ENCODE measurements around the gene MEGF6.

MEGF6 gene

DNA sequence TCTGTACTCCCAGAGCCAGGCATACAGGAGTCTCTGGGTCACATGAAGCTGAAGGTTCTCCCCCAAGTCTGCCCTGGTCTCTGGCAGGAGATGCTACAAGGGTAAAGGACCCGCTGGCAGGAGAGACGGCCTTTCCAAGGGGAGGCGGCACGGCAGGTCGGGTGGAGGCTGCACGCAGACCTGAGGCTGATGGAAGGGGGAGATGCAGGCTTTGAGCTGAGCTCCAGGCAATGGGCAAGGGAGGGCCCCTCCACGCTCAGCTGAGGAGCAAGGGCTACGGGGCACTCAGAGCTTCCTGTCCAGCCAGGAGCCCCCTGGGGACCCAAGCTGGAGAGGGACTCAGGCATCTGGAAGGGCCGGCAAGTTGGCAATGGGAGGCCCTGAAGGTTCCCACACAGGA is 50.3 kb downstream of the MEGF6 start:
- Mint-ChIP-seq H3K4me3 (no peak overlapping the region), H3K36me3 (ENCODE audit: low read depth) (no peaks in the 10 kb centered on the region), H3K27ac (no peak overlapping the region), H3K27me3 (no peaks in the 10 kb centered on the region), H3K9me3 (peaks cover 2% of the 10 kb centered on the region), H3K4me1 (ENCODE audit: low read depth) (no peaks in the 10 kb centered on the region)
- no peak for DNase-seq

DNA sequence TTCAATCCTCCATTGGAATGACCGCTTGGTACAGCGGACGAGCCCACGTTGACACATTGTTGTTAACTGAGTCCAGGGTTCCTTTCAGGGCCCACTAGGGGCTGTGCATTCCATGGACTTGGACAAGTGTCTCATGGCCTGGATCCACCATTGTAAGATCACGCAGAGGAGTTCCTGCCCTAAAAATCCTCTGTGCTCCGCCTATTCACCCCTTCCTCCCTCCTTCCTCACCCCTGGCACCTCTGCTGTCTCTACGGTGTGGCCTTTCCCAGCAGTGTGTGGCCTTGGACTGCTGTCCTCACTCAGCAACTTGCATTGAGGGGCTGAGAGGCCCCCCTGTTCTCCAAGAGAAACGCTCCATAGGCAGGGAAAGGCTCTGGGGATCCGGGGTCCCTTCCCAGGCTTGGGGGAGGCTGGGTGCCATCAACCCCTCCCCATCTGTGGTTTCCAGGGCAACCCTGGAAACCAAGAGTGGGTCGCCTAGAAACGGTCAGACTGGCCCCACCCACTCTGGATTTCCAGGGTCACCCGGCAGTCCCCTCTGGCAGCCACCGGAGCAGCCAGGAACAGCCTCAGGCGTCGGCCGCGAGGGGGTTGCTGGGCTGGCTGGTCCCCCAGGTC is 50.9 kb downstream of the MEGF6 start:
- Mint-ChIP-seq H3K27ac (no peak overlapping the region), H3K9me3 (peaks cover 2% of the 10 kb centered on the region), H3K27me3 (no peaks in the 10 kb centered on the region), H3K4me3 (no peak overlapping the region), H3K4me1 (ENCODE audit: low read depth) (no peaks in the 10 kb centered on the region), H3K36me3 (ENCODE audit: low read depth) (no peaks in the 10 kb centered on the region)
- DNase-seq, result no peak

DNA sequence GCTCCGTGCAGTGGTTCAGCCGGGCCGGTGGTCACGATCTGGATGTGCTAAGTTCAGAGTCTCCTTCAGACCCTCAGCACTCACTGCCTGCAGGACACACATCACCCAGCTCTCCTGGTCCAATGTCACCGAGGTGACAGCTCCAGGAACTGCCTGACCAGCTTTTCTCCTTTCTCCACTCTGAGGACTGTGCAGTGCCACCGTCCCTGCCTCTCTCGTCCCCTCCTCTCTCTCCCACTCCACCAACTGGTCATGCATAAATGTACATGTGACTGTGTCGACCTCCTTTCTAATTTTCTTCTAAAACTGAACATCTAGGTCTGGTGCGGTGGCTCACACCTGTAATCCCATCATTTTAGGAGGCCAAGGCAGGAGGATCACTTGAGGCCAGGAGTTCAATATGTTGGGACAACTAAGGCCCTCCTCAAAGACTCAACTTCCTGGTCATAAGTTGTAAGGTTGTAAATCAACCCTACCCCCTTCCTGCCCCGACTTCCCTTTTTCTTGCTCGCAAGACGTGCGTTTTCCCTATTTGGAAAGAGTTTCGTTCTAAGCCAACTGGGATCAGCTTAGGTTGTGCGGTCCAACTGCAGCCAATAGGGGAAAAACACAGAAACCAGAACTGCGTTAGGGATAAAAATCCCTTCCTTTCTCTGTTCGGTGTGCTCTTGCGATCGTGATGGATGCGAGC is 53.1 kb downstream of the MEGF6 start:
- Mint-ChIP-seq H3K4me1 (ENCODE audit: low read depth) (no peaks in the 10 kb centered on the region), H3K36me3 (ENCODE audit: low read depth) (no peaks in the 10 kb centered on the region), H3K27me3 (no peaks in the 10 kb centered on the region), H3K9me3 (peaks cover 2% of the 10 kb centered on the region), H3K4me3 (no peak overlapping the region), H3K27ac (no peak overlapping the region)
- no peak for DNase-seq

DNA sequence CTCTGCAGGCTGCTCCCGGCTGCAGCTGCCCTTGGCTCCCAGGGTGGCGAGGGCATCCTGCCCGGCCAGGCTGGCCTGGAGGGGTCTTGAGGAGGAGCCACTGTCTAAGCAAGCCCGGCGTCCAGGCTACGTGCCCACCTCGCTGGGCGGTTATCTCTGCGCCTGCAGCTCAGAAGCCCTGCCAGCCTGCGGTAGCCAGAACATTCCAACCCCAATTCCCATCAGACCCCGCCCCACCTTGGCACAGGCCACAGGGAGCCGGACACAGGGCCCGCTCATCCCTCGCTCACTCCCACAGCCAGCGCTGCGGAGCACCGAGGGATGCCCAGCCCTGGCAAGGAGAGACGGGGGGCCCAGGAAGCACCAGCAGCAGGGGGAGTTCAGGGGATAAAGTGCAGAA is 53.9 kb downstream of the MEGF6 start:
- Mint-ChIP-seq H3K9me3 (peaks cover 2% of the 10 kb centered on the region), H3K36me3 (ENCODE audit: low read depth) (no peaks in the 10 kb centered on the region), H3K4me3 (no peak overlapping the region), H3K27ac (no peak overlapping the region), H3K27me3 (no peaks in the 10 kb centered on the region), H3K4me1 (ENCODE audit: low read depth) (no peaks in the 10 kb centered on the region)
- DNase-seq, result no peak

DNA sequence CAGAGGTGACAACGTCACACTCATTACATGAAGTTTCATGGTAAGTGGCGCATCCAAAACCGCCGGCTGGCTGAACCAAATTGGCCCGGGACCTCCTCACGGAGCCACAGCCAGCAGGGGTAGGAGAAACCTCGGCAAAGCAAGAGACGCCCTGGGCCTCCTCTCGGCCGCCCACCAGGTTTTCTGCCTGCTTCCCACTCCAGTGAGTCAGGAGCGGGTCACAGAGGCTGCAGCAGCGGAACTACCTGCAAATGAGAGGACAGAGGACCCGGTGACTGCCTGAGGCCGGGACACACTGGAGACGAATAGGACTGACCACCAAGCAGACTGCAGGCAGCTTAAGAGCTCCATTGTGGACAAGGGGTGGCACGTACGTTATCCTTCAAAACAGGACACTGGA is 55.0 kb downstream of the MEGF6 start:
- peaks cover 2% of the 10 kb centered on the region for H3K9me3 Mint-ChIP-seq
- no peak overlapping the region for H3K4me3 Mint-ChIP-seq
- no peak overlapping the region for H3K27ac Mint-ChIP-seq

DNA sequence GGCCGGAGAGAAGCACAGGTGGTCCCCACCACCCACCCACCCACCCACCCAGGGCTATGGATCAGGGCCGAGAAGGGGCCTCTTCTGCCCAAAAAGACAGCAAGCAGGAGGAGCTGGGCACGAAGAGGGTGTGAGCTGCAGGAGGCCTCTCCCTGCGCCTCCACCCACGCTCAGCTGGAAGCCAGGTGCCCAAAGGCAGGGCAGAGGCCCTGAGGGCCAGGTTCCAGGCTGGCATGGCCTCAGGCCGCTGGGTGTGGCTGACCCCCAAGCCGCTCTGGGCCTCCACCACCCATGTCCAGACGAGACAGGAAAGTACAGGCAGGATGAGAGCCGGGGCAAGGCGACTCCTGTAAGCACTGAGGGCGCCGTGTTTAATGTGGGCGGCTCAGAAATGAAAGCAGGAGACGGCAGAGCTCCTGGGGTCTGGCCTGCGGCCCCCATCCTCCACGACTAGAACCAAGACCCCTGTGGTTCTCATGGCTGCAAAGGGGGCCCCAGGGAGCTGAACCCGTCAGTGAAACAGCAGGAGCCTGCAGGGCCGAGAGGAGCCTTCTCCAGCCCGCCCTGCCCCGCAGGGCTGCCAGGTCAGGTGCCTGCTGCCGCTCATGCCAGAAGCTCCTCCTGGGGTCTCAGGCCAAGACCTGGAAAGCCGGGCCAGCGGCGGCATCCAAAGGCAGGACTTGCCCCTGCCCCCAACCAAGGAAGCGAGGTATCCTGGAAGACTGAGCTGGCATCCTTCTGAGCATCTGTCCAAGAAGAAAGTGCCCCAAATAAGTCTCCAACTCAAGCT is 56.0 kb downstream of the MEGF6 start:
- no peak for DNase-seq
- Mint-ChIP-seq H3K4me1 (ENCODE audit: low read depth) (no peaks in the 10 kb centered on the region), H3K4me3 (no peak overlapping the region), H3K27ac (no peak overlapping the region), H3K36me3 (ENCODE audit: low read depth) (no peaks in the 10 kb centered on the region), H3K27me3 (no peaks in the 10 kb centered on the region), H3K9me3 (peaks cover 2% of the 10 kb centered on the region)

More for the DNA sequence above, 55.0 kb downstream of the MEGF6 start:
- Mint-ChIP-seq H3K36me3 (ENCODE audit: low read depth) (no peaks in the 10 kb centered on the region), H3K27me3 (no peaks in the 10 kb centered on the region), H3K4me1 (ENCODE audit: low read depth) (no peaks in the 10 kb centered on the region)
- no peak for DNase-seq

DNA sequence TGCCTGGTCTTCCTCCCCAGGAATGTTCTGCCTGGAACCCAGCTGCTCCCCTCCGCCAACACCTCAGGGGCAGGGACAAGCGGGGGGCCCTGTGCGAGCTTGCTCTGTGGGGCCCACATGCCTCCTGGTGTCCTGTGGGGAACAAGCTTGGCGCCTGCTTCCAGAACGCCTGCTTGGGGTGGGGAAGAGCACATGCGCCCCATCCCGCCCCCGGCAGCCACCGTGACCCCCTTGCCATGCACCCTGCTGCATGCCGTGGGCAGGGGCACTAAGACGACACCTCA is 57.4 kb downstream of the MEGF6 start:
- H3K4me1 Mint-ChIP-seq (ENCODE audit: low read depth), result no peaks in the 10 kb centered on the region
- no peaks in the 10 kb centered on the region for H3K27me3 Mint-ChIP-seq
- H3K27ac Mint-ChIP-seq, result no peak overlapping the region
- H3K4me3 Mint-ChIP-seq, result no peak overlapping the region
- H3K36me3 Mint-ChIP-seq (ENCODE audit: low read depth), result no peaks in the 10 kb centered on the region
- DNase-seq, result no peak
- H3K9me3 Mint-ChIP-seq, result peaks cover 2% of the 10 kb centered on the region

DNA sequence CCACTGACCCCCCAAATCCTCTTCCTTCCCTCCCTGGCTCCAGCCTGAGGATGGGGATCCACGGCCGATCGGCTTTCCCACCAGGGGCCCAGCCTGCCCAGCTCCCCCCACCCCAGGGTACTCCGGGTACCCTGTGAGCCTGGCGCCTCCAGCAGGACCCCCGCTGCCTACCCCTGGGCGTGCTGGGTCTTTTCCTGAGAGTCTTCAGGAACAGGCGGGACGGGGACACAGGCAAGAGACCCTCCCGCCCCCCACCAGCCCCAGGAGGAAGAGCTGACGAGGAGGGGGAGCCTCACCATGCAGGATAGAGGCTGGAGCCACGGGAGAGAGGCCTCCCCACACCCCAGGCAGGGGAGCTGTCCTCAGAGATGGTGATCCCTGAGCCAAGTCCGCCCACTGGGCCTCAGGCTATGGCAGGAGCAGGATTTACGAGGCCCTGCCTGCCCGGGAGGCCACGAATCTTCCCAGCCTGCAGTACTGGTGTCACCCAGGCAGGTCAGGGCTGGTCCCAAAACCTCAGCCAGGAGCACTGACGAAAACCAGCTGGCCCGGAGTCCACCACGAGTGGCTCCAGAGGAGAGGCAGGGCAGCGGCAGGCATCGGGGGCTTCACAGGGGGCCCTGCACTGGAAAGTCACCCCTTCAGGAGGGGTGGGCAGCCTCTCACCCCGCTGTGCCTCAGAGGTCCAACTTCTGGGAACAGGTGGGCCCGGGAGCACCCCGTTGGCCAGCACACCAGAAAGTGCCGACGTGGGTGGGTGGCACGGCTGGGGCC is 58.0 kb downstream of the MEGF6 start:
- H3K4me3 Mint-ChIP-seq, result no peak overlapping the region
- no peak overlapping the region for H3K27ac Mint-ChIP-seq
- no peaks in the 10 kb centered on the region for H3K4me1 Mint-ChIP-seq (ENCODE audit: low read depth)
- no peak for DNase-seq
- H3K9me3 Mint-ChIP-seq, result peaks cover 2% of the 10 kb centered on the region
- H3K36me3 Mint-ChIP-seq (ENCODE audit: low read depth), result no peaks in the 10 kb centered on the region
- no peaks in the 10 kb centered on the region for H3K27me3 Mint-ChIP-seq

DNA sequence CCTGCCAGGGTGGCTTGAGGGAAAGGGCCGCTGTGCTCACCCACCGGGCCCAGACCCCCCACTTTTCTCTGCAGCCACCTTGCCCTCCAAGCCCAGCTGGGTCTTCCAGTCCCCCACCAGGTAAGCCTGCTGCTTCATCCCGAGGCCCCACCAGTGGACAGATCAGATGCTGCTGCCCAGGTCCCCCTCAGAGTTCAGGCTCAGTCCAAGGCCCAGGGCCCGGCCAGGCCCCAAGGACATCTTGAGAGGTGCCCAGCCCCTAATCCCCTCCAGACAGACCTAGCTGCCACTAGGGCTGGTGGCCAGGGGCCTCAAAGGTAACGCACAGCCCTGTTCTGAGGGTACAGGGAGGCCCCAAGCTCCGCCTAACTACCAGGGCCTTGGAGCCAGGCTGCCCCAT is 58.6 kb downstream of the MEGF6 start:
- H3K27ac Mint-ChIP-seq, result no peak overlapping the region
- H3K27me3 Mint-ChIP-seq, result no peaks in the 10 kb centered on the region
- H3K4me3 Mint-ChIP-seq, result no peak overlapping the region
- no peaks in the 10 kb centered on the region for H3K9me3 Mint-ChIP-seq
- DNase-seq, result no peak
- no peaks in the 10 kb centered on the region for H3K4me1 Mint-ChIP-seq (ENCODE audit: low read depth)
- H3K36me3 Mint-ChIP-seq (ENCODE audit: low read depth), result no peaks in the 10 kb centered on the region

DNA sequence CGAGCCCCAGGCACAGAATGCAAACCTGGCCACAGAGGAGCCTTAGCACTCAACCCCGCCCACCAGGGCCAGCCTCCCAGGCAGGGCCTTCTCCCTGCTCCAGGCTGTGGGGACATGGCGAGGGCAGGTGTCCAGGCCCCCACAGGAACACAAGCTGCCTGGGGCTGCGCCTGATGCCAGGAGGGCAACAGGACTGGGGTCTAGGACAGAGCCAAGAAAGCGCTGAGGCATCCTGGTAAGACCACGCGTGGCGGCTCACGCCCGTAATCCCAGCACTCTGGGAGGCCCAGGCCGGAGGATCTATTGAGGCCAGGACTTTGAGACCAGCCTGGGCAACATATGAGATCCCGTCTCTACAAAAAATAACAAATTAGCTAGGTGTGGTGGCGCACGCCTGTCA is 59.1 kb downstream of the MEGF6 start:
- no peaks in the 10 kb centered on the region for H3K36me3 Mint-ChIP-seq (ENCODE audit: low read depth)
- no peaks in the 10 kb centered on the region for H3K4me1 Mint-ChIP-seq (ENCODE audit: low read depth)
- no peak for DNase-seq
- H3K27me3 Mint-ChIP-seq, result no peaks in the 10 kb centered on the region
- no peak overlapping the region for H3K4me3 Mint-ChIP-seq
- H3K27ac Mint-ChIP-seq, result no peak overlapping the region
- H3K9me3 Mint-ChIP-seq, result no peaks in the 10 kb centered on the region

DNA sequence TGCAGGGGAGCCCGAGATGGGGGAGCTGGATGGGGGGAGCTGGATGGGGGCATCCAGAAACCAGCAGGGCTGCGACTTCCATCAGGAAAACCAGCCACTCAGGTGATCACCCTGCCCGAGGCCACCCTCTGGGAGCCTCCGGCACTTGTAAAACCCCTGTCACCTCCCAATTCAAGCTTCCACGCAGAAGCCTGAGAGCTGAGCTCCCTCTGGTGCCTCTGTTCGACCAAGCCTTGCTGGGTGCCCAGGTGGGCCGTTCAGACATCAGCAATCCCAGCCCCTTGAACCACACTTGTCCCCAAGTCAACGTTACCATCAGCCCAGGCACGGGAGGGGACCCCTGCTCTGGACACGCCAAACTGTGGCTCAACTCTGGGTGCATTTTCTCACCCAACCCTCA is 59.6 kb downstream of the MEGF6 start:
- no peaks in the 10 kb centered on the region for H3K4me1 Mint-ChIP-seq (ENCODE audit: low read depth)
- DNase-seq, result no peak
- H3K27me3 Mint-ChIP-seq, result no peaks in the 10 kb centered on the region
- H3K27ac Mint-ChIP-seq, result no peak overlapping the region
- no peak overlapping the region for H3K4me3 Mint-ChIP-seq
- H3K9me3 Mint-ChIP-seq, result no peaks in the 10 kb centered on the region
- no peaks in the 10 kb centered on the region for H3K36me3 Mint-ChIP-seq (ENCODE audit: low read depth)

DNA sequence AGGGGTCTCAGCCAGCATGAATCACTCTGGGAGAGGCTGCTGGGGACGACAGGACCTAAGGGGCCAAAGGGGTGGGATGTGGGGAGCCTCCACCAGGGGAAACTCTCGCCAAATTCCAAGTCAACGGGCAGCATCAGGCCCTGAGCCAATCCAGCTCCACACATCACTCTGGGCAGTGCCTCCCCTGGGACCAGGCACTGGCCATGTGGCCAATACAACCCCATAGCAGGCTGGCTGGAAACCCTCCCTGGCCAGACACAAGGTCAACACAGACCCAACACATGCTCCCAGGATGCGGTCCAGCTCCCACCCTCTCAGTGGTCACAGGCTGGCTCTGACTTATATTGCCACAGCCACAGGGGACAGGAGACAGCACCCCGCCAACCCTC is 60.0 kb downstream of the MEGF6 start:
- Mint-ChIP-seq H3K27me3 (no peaks in the 10 kb centered on the region), H3K27ac (no peak overlapping the region), H3K9me3 (no peaks in the 10 kb centered on the region), H3K4me3 (no peak overlapping the region), H3K4me1 (ENCODE audit: low read depth) (no peaks in the 10 kb centered on the region), H3K36me3 (ENCODE audit: low read depth) (no peaks in the 10 kb centered on the region)
- no peak for DNase-seq

DNA sequence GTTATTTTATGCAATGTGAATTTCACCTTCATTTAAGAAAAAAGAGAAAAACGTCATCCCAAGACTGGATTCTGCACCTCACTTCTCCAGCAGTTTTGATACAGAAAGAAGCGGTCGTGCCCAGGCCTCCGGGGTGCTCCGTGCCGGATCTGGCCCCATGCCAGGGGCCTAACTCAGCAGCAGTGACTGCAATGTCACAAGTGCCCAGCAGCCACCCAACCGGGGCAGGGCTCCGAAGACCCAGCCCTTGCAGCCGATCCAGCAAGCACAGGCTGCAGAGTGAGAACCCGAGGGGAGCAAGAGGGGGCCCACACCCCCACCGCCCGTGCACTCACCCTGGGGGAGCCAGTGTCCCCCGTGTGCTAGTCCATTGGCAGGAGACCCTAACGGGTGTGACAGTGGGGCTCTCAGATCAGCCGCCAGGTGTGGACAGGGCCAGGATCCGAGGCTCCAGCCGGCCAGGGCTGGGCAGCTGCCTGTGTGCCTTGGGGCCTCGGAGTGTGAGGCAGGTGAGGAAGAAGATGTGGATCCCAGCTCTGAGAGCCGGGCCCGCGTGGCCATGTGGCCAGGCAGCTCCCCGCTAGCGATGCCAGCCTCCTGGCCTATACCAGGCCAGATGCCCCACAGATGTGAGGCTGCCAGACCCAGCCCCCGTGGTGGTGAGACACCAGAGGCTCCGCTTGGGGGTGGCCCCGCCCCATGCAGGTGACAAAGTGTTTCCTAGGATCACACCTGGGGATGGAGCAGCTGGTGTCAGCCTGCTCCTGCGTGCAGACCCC is 60.6 kb downstream of the MEGF6 start:
- Mint-ChIP-seq H3K27me3 (no peaks in the 10 kb centered on the region), H3K4me1 (ENCODE audit: low read depth) (no peaks in the 10 kb centered on the region), H3K9me3 (no peaks in the 10 kb centered on the region), H3K27ac (no peak overlapping the region), H3K36me3 (ENCODE audit: low read depth) (no peaks in the 10 kb centered on the region), H3K4me3 (no peak overlapping the region)
- DNase-seq, result no peak

DNA sequence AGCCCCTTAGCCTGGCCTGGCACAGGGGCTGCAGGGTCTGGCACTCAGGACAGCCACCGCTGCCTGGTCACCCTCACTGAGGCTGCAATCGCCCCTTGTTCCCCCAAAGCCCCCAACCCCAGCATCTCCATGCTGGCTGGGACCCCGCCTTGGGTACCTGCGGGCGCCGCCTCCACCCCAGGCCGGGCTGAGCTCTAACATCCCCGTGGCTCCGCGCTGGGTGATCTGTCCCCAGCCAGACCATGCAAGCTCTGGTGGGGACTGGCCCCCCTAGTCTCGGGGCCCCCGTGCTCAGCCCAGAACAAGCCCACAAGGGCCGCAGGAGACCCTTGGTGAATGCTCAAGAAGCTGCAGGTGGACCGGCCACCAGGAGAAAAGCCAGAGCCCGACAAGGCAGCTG is 62.4 kb downstream of the MEGF6 start:
- no peaks in the 10 kb centered on the region for H3K27me3 Mint-ChIP-seq
- no peak overlapping the region for H3K4me3 Mint-ChIP-seq
- no peaks in the 10 kb centered on the region for H3K4me1 Mint-ChIP-seq (ENCODE audit: low read depth)
- no peaks in the 10 kb centered on the region for H3K9me3 Mint-ChIP-seq
- no peak overlapping the region for H3K27ac Mint-ChIP-seq
- no peak for DNase-seq
- no peaks in the 10 kb centered on the region for H3K36me3 Mint-ChIP-seq (ENCODE audit: low read depth)
